ENCODE data around the gene RUSC2.
"Not testable (repeated sequence)": the region's sequence is repeated elsewhere in the genome, so short reads cannot be mapped to it uniquely, and the experiment has no call there.

GRCh38 chr9:35493119-35493518 lies 3.2 kb downstream of the RUSC2 start:
- not testable (repeated sequence) for TF ChIP-seq CTCF, POLR2A (IDR thresholded peaks at IDR 0.05)
